Neural crest cell (in vitro differentiated cells): ENCODE data around the gene MXRA8. TPM values are rescaled to one million over a fixed set of nuclear protein-coding genes. Genes with fewer than 3 reads are reported as not detected.

Experiments
- DNase-seq: peaks from one replicate; pipeline ENCODE4 v3.0.0; 2021; ENCODE audit warnings: low read depth, mixed read lengths, low spot score
- H3K27ac Mint-ChIP-seq: one replicate; pipeline ENCODE4 v1.8.0; 2021; ENCODE audit warnings: mild to moderate bottlenecking, mixed read lengths; ENCODE audit not compliant: unreplicated experiment
- H3K27me3 Mint-ChIP-seq: 2 replicates; pipeline ENCODE4 v1.8.0; 2021; ENCODE audit warnings: low read depth, mild to moderate bottlenecking, mixed read lengths
- H3K36me3 Mint-ChIP-seq: 2 replicates; pipeline ENCODE4 v1.8.0; 2021; ENCODE audit warnings: low read depth, mild to moderate bottlenecking, mixed read lengths
- H3K4me1 Mint-ChIP-seq: 2 replicates; pipeline ENCODE4 v1.8.0; 2021; ENCODE audit warnings: mixed read lengths
- H3K4me3 Mint-ChIP-seq: one replicate; pipeline ENCODE4 v1.8.0; 2021; ENCODE audit warnings: mild to moderate bottlenecking, mixed read lengths
- H3K9me3 Mint-ChIP-seq: 2 replicates; pipeline ENCODE4 v1.8.0; 2021; ENCODE audit warnings: mixed read lengths
- CTCF ChIP-seq: fragments of 200-600 bp; sonication (generic); conservative IDR thresholded peaks from 2 replicates; pipeline ENCODE4 v1.5.0; 2021; ENCODE audit warnings: antibody characterized with exemption, mild to moderate bottlenecking
- total RNA-seq: library from RNA; stranded (reverse); gene quantifications from 2 replicates; pipeline ENCODE4 v1.2.1, GENCODE V29; 2021

MXRA8 gene
- total RNA-seq, 1 donor from 2014 or later: 5.8 TPM

- no peak for DNase-seq
- peak overlapping the region; percentile 43 for H3K4me3 Mint-ChIP-seq
- H3K27ac Mint-ChIP-seq: no peak overlapping the region
- H3K27me3 Mint-ChIP-seq: peaks cover 3% of the 10 kb centered on the region
- no peak for TF ChIP-seq CTCF
- H3K36me3 Mint-ChIP-seq: peaks cover 28% of the 10 kb centered on the region
- H3K9me3 Mint-ChIP-seq: no peaks in the 10 kb centered on the region
- peaks cover 11% of the 10 kb centered on the region for H3K4me1 Mint-ChIP-seq
These were observed 35.1 kb upstream of the MXRA8 start for GRCh38 chr1:1393428-1393827.

GRCh38 chr1:1393014-1393413 is 34.7 kb upstream of the MXRA8 start:
- Mint-ChIP-seq H3K4me3 (no peak overlapping the region), H3K27ac (no peak overlapping the region), H3K27me3 (no peaks in the 10 kb centered on the region)

GRCh38 chr1:1391225-1391624 is 32.9 kb upstream of the MXRA8 start:
- Mint-ChIP-seq H3K36me3 (peaks cover 36% of the 10 kb centered on the region), H3K4me3 (no peak overlapping the region), H3K27me3 (no peaks in the 10 kb centered on the region), H3K27ac (no peak overlapping the region), H3K9me3 (no peaks in the 10 kb centered on the region), H3K4me1 (peaks cover 4% of the 10 kb centered on the region)
- TF ChIP-seq CTCF: no peak
- no peak for DNase-seq

More at GRCh38 chr1:1393014-1393413, 34.7 kb upstream of the MXRA8 start:
- no peak for TF ChIP-seq CTCF
- DNase-seq: no peak
- Mint-ChIP-seq H3K4me1 (peaks cover 7% of the 10 kb centered on the region), H3K9me3 (no peaks in the 10 kb centered on the region), H3K36me3 (peaks cover 25% of the 10 kb centered on the region)

GRCh38 chr1:1390675-1391074 is 32.3 kb upstream of the MXRA8 start:
- no peak overlapping the region for H3K27ac Mint-ChIP-seq
- H3K9me3 Mint-ChIP-seq: no peaks in the 10 kb centered on the region
- peaks cover 40% of the 10 kb centered on the region for H3K36me3 Mint-ChIP-seq
- H3K4me1 Mint-ChIP-seq: peaks cover 3% of the 10 kb centered on the region
- no peak for TF ChIP-seq CTCF
- DNase-seq: no peak
- H3K27me3 Mint-ChIP-seq: no peaks in the 10 kb centered on the region
- peak overlapping the region; percentile 10 for H3K4me3 Mint-ChIP-seq

- no peak overlapping the region for H3K4me3 Mint-ChIP-seq
- peaks cover 37% of the 10 kb centered on the region for H3K36me3 Mint-ChIP-seq
- TF ChIP-seq CTCF: no peak
- no peaks in the 10 kb centered on the region for H3K9me3 Mint-ChIP-seq
- no peak for DNase-seq
- no peak overlapping the region for H3K27ac Mint-ChIP-seq
- H3K27me3 Mint-ChIP-seq: no peaks in the 10 kb centered on the region
- no peaks in the 10 kb centered on the region for H3K4me1 Mint-ChIP-seq
These were observed 29.7 kb upstream of the MXRA8 start for GRCh38 chr1:1388078-1388472.
